HepG2 (cell line): ENCODE measurements around the gene C19orf33. TPM values are rescaled to one million over a fixed set of nuclear protein-coding genes. Genes with fewer than 3 reads are reported as not detected.

Experiments
- CC2D1A ChIP-seq: sonication (generic); formaldehyde crosslinking; IDR thresholded peaks from 2 replicates; pipeline ENCODE4 v1.8.1; 2023; ENCODE audit warnings: mild to moderate bottlenecking, missing genetic modification reagents
- DMAP1 ChIP-seq: IDR thresholded peaks from 2 replicates; pipeline ENCODE4 v1.6.1; 2016
- DNMT3B ChIP-seq: conservative IDR thresholded peaks from 2 replicates; pipeline ENCODE4 v1.6.1; 2016; ENCODE audit warnings: missing biosample characterization, control low read depth
- E2F5 ChIP-seq: sonication (generic); formaldehyde crosslinking; conservative IDR thresholded peaks from 2 replicates; pipeline ENCODE4 v1.4.0; 2020; ENCODE audit warnings: missing genetic modification reagents
- ELF1 ChIP-seq: sonication (generic); formaldehyde crosslinking; IDR thresholded peaks from 2 replicates; pipeline ENCODE4 v1.4.0; 2020; ENCODE audit warnings: missing genetic modification reagents
- GFI1 ChIP-seq: sonication (generic); formaldehyde crosslinking; IDR thresholded peaks from 2 replicates; pipeline ENCODE4 v1.5.0; 2020; ENCODE audit warnings: missing genetic modification reagents, mild to moderate bottlenecking, borderline replicate concordance
- GZF1 ChIP-seq: sonication (generic); formaldehyde crosslinking; IDR thresholded peaks from 2 replicates; pipeline ENCODE4 v1.5.1; 2020; ENCODE audit warnings: mild to moderate bottlenecking, missing genetic modification reagents
- HCFC1 ChIP-seq: fragments of 150-350 bp; IDR thresholded peaks from 2 replicates; pipeline ENCODE4 v1.6.1; 2014; ENCODE audit warnings: low read depth, low read length
- HNF4A ChIP-seq: sonication (generic); formaldehyde crosslinking; IDR thresholded peaks from 2 replicates; pipeline ENCODE4 v1.4.0; 2020; ENCODE audit warnings: missing genetic modification reagents
- KDM5B ChIP-seq: sonication (generic); formaldehyde crosslinking; IDR thresholded peaks from 2 replicates; pipeline ENCODE4 v1.4.0; 2020; ENCODE audit warnings: missing genetic modification reagents, mild to moderate bottlenecking, borderline replicate concordance
- MIXL1 ChIP-seq: IDR thresholded peaks from 2 replicates; pipeline ENCODE4 v1.6.1; 2016
- NBN ChIP-seq: fragments of 450-650 bp; conservative IDR thresholded peaks from 2 replicates; pipeline ENCODE4 v1.6.1; 2017
- NPAS2 ChIP-seq: sonication (generic); formaldehyde crosslinking; IDR thresholded peaks from 2 replicates; pipeline ENCODE4 v1.8.0; 2022; ENCODE audit warnings: mild to moderate bottlenecking, missing genetic modification reagents, borderline replicate concordance
- PITX1 ChIP-seq: sonication (generic); formaldehyde crosslinking; IDR thresholded peaks from 2 replicates; pipeline ENCODE4 v1.5.1; 2020; ENCODE audit warnings: mild to moderate bottlenecking, missing genetic modification reagents
- PRDM10 ChIP-seq: sonication (generic); formaldehyde crosslinking; IDR thresholded peaks from 2 replicates; pipeline ENCODE4 v1.4.0; 2020; ENCODE audit warnings: low read depth, missing genetic modification reagents
- RARA ChIP-seq: IDR thresholded peaks from 2 replicates; pipeline ENCODE4 v1.6.1; 2016; ENCODE audit warnings: missing genetic modification reagents, missing compliant biosample characterization
- RORA ChIP-seq: sonication (generic); formaldehyde crosslinking; IDR thresholded peaks from 2 replicates; pipeline ENCODE4 v1.5.0; 2020; ENCODE audit warnings: mild to moderate bottlenecking, missing genetic modification reagents, moderate library complexity
- RXRB ChIP-seq: IDR thresholded peaks from 2 replicates; pipeline ENCODE4 v1.6.1; 2016; ENCODE audit warnings: borderline replicate concordance, missing genetic modification reagents, missing compliant biosample characterization
- SMAD9 ChIP-seq: sonication (generic); formaldehyde crosslinking; IDR thresholded peaks from 2 replicates; pipeline ENCODE4 v1.5.1; 2020; ENCODE audit warnings: mild to moderate bottlenecking, missing genetic modification reagents
- TFE3 ChIP-seq: IDR thresholded peaks from 2 replicates; pipeline ENCODE4 v1.6.1; 2016
- ZBTB3 ChIP-seq: sonication (generic); formaldehyde crosslinking; IDR thresholded peaks from 2 replicates; pipeline ENCODE4 v1.4.0; 2020; ENCODE audit warnings: low read depth, mild to moderate bottlenecking, moderate library complexity, missing genetic modification reagents, borderline replicate concordance
- ZMYM3 ChIP-seq: sonication (generic); formaldehyde crosslinking; IDR thresholded peaks from 2 replicates; pipeline ENCODE4 v1.5.1; 2020; ENCODE audit warnings: mild to moderate bottlenecking, missing genetic modification reagents
- ZNF263 ChIP-seq: sonication (generic); formaldehyde crosslinking; IDR thresholded peaks from 2 replicates; pipeline ENCODE4 v1.4.0; 2020; ENCODE audit warnings: missing genetic modification reagents
- ZNF383 ChIP-seq: sonication (generic); formaldehyde crosslinking; IDR thresholded peaks from 2 replicates; pipeline ENCODE4 v1.4.0; 2020; ENCODE audit warnings: missing genetic modification reagents, mild to moderate bottlenecking, borderline replicate concordance
- ZNF567 ChIP-seq: sonication (generic); formaldehyde crosslinking; IDR thresholded peaks from 2 replicates; pipeline ENCODE4 v1.8.1; 2023; ENCODE audit warnings: mild to moderate bottlenecking, missing genetic modification reagents, borderline replicate concordance
- ZNF784 ChIP-seq: sonication (generic); formaldehyde crosslinking; IDR thresholded peaks from 2 replicates; pipeline ENCODE4 v1.5.1; 2020; ENCODE audit warnings: missing genetic modification reagents, mild to moderate bottlenecking, borderline replicate concordance
- polyA plus RNA-seq, 8 experiments: library from polyadenylated mRNA; depleted of rRNA in 3 of 8; stranded (reverse) in 7 of 8; unstranded in 1 of 8; fragments of >200 nt; fragmentation: Illumina TruSeq in 4 of 8; extraction: Trizol in 4 of 8; gene quantifications; 2 replicates each; pipeline versions ENCODE4 v1.2.1 to v1.2.3, GENCODE V29; 2011 to 2016; ENCODE audit warnings: low read depth in 4 of 8, missing spikeins in 1 of 8, mixed read lengths in 1 of 8; ENCODE audit not compliant: insufficient read depth in 1 of 8
- total RNA-seq, 5 experiments: library from RNA; depleted of rRNA; stranded (reverse); fragments of >200 nt; fragmentation: Illumina TruSeq; extraction: Trizol; gene quantifications; 2 replicates each; pipeline ENCODE4 v1.2.3, GENCODE V29; 2016; ENCODE audit warnings: low read depth in 1 of 5

Gene C19orf33
- total and polyA plus RNA-seq, 2 of the 13 experiments (the other 11 are each of a cell fraction or from before 2014, with no cell fraction given), result 2.5 to 3.3 TPM

- TF ChIP-seq ZNF784 (CRISPR knock-in tag) (no peak), KDM5B (no peak), E2F5 (CRISPR knock-in tag) (no peak), DMAP1 (CRISPR knock-in tag) (no peak), NPAS2 (CRISPR knock-in tag) (no peak), PRDM10 (CRISPR knock-in tag) (peak; percentile 46; the same call in 1 of the 2 replicates), PITX1 (CRISPR knock-in tag) (no peak), ZNF263 (CRISPR knock-in tag) (0 out of 2 replicates have a peak, but pooled peaks have one; percentile 17), GFI1 (CRISPR knock-in tag) (no peak), SMAD9 (CRISPR knock-in tag) (no peak), HCFC1 (no peak), TFE3 (CRISPR knock-in tag) (no peak), NBN (no peak), ZBTB3 (CRISPR knock-in tag) (no peak), RORA (CRISPR knock-in tag) (no peak), RXRB (CRISPR knock-in tag) (peak; percentile 60; the same call in 1 of the 2 replicates), ZNF383 (CRISPR knock-in tag) (no peak), ELF1 (CRISPR knock-in tag) (peak; percentile 37; the same call in 1 of the 2 replicates), RARA (peak; percentile 71), HNF4A (CRISPR knock-in tag) (peak; percentile 25; the same call in 1 of the 2 replicates), DNMT3B (CRISPR knock-in tag) (no peak), GZF1 (CRISPR knock-in tag) (no peak), CC2D1A (CRISPR knock-in tag) (no peak), MIXL1 (CRISPR knock-in tag) (0 out of 2 replicates have a peak, but pooled peaks have one; percentile 33), ZMYM3 (no peak; the same call in 1 of the 2 replicates), ZNF567 (CRISPR knock-in tag) (no peak)
Observed at GRCh38 chr19:38266981-38267597, 37.0 kb upstream of the C19orf33 start (continued).
